ENCODE data around the gene ARHGEF3.
"Not testable (repeated sequence)": the region's sequence is repeated elsewhere in the genome, so short reads cannot be mapped to it uniquely, and the experiment has no call there.

ARHGEF3 gene

GRCh38 chr3:56702490-56703315, 99.0 kb downstream of the ARHGEF3 start:
- in situ Hi-C loops (cut with HindIII; ENCODE audit: low sequenced_read_pairs): loop anchor here (25.0 kb wide), 1 partner anchor 285 kb away; no protein-coding TSS in a partner anchor
- DNase-seq (ENCODE audit: low read depth): peak; percentile 76

DNA sequence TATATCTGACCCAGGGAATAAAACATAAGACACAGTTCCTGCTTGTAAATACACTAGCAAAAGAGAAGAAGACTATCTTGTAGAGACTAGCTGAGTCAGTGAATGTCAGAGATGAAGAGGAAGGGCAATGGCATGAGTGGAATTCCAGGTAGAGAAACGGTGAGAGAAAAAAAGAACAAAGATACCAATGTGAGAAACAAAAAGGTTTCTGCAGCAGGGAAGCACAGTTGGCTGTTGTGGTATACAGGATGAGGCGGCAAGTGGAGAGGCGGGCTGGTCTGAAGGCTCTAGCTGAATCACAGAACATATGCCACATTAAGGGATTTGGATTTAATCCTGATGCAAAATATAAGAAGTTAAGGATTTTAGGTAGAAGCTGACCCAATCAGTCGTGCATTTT, 101.6 kb downstream of the ARHGEF3 start:
- TF ChIP-seq, protein P1, sequence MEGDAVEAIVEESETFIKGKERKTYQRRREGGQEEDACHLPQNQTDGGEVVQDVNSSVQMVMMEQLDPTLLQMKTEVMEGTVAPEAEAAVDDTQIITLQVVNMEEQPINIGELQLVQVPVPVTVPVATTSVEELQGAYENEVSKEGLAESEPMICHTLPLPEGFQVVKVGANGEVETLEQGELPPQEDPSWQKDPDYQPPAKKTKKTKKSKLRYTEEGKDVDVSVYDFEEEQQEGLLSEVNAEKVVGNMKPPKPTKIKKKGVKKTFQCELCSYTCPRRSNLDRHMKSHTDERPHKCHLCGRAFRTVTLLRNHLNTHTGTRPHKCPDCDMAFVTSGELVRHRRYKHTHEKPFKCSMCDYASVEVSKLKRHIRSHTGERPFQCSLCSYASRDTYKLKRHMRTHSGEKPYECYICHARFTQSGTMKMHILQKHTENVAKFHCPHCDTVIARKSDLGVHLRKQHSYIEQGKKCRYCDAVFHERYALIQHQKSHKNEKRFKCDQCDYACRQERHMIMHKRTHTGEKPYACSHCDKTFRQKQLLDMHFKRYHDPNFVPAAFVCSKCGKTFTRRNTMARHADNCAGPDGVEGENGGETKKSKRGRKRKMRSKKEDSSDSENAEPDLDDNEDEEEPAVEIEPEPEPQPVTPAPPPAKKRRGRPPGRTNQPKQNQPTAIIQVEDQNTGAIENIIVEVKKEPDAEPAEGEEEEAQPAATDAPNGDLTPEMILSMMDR (IDR thresholded peaks at IDR 0.05; ENCODE audit: low read depth, low read length, missing control alignments): no peak
- no peak overlapping the region for H3K4me3 ChIP-seq (ENCODE audit: low read depth, low read length)
- DNase-seq (ENCODE audit: low read depth): no peak
- in situ Hi-C loops (cut with HindIII; ENCODE audit: low sequenced_read_pairs): loop anchor here (25.0 kb wide), 1 partner anchor 287 kb away; no protein-coding TSS in a partner anchor

More at GRCh38 chr3:56702490-56703315, 99.0 kb downstream of the ARHGEF3 start:
- TF ChIP-seq, protein P1 (IDR thresholded peaks at IDR 0.05; ENCODE audit: low read depth, low read length, missing control alignments): peak; percentile 72
- no peak overlapping the region for H3K4me3 ChIP-seq (ENCODE audit: low read depth, low read length)

GRCh38 chr3:56694867-56695683, 106.7 kb downstream of the ARHGEF3 start:
- in situ Hi-C loops (cut with HindIII; ENCODE audit: low sequenced_read_pairs): no loop called here
- TF ChIP-seq, protein P1 (IDR thresholded peaks at IDR 0.05; ENCODE audit: low read depth, low read length, missing control alignments): no peak
- DNase-seq (ENCODE audit: low read depth): no peak
- H3K4me3 ChIP-seq (ENCODE audit: low read depth, low read length): no peak overlapping the region

DNA sequence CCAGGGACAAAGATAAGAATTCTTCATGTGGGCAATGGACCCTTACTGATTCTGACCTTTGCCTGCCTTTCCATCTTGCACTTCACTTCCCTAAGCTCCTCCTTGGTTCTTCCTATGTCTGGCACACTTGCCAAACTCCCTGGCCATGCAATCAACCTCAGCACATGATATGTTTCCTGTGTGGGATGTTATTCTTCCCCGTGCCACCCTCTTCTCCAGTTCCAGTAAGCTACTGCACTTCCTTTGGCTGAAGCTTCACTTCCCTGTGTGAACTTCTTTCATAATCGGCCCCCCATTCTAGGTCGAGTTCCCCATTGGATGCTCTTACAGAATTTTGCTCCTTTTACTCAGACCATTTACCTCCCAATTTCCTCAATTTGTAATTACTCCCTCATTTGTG, 108.0 kb downstream of the ARHGEF3 start:
- TF ChIP-seq, protein P1 (IDR thresholded peaks at IDR 0.05; ENCODE audit: low read depth, low read length, missing control alignments): no peak

GRCh38 chr3:56692520-56693433, 109.0 kb downstream of the ARHGEF3 start:
- DNase-seq (ENCODE audit: low read depth); H3K4me3 ChIP-seq (ENCODE audit: low read depth, low read length); in situ Hi-C loops (cut with HindIII; ENCODE audit: low sequenced_read_pairs): not testable (repeated sequence)

More for the DNA sequence above, 108.0 kb downstream of the ARHGEF3 start:
- in situ Hi-C loops (cut with HindIII; ENCODE audit: low sequenced_read_pairs): no loop called here
- DNase-seq (ENCODE audit: low read depth): no peak
- no peak overlapping the region for H3K4me3 ChIP-seq (ENCODE audit: low read depth, low read length)

- DNase-seq (ENCODE audit: low read depth); in situ Hi-C loops (cut with HindIII; ENCODE audit: low sequenced_read_pairs); H3K4me3 ChIP-seq (ENCODE audit: low read depth, low read length): not testable (repeated sequence)
Observed at GRCh38 chr3:56692001-56692365, 109.8 kb downstream of the ARHGEF3 start.
